AG04449 (cell line): ENCODE results near the gene ACOT7.

Source experiments
- CTCF ChIA-PET: fragments of 350-600 bp; formaldehyde crosslinking; extraction: SDS; loops from one replicate; lab custom pipeline; 2021; ENCODE audit warnings: antibody characterized with exemption; lab: Yijun Ruan, JAX
- POLR2A ChIA-PET: fragments of 400-600, 350-600 bp; formaldehyde crosslinking; extraction: SDS; loops from one replicate; lab custom pipeline; 2020; ENCODE audit warnings: antibody characterized with exemption, inconsistent platforms; lab: Yijun Ruan, JAX
- DNase-seq: peaks from one replicate; pipeline ENCODE4 v3.0.0-alpha.2; 2010; ENCODE audit warnings: low read depth, low spot score
- H3K4me3 ChIP-seq: 2 replicates; pipeline ENCODE4 v1.5.1; 2011; ENCODE audit warnings: low read depth, mild to moderate bottlenecking, control low read depth, low read length
- CTCF ChIP-seq: IDR thresholded peaks from one replicate; pipeline ENCODE4 v1.5.1; 2011; ENCODE audit warnings: mild to moderate bottlenecking, moderate library complexity, low read length, control low read depth, inconsistent platforms; ENCODE audit not compliant: insufficient read depth; ENCODE audit errors: missing control alignments

ACOT7 gene

DNA sequence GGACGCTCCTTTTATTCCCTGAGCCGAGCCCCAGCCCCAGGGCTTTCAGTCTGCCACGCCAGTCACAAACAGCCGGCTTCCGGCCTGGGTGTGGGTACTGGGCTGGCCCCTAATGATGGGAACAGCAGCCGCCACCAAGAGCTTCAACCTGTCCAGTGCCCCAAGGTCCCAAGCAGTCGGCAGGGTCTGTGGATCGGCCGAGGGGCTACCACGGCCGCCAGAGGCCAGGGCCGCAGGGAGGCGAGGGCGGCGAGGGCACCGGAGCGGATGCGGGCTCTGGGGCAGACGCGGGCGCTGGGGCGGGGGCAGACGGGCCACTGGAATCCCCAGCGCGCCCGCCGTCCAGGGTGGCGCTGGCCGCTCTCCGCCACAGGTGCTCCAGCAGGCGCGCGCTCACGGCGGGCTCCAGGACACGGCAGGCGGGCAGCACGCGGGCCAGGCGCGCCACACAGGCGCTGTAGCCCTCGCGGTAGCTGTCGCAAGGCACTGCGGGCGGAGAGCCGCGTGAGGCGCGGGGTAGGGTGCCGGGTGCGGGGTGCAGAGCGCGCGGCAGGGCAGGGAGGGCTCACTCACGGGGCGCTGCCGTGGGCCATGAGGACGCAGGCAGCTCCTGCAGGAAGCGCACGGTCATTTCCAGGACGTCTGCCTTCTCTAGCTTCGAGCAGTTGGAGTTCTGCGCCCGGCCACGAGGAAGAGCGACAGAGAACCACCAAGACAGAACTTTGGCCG, 25.3 kb upstream of the ACOT7 start:
- ChIA-PET CTCF (interaction anchor here (0.6 to 4.7 kb wide), 4 partner anchors 12 to 58 kb away, joined by 3 to 37 read pairs (median 4); no protein-coding TSS in a partner anchor), POLR2A (no interaction called here)
- H3K4me3 ChIP-seq, result no peak overlapping the region
- DNase-seq, result no peak
- no peak for TF ChIP-seq CTCF

GRCh38 chr1:6417961-6418667, 24.5 kb upstream of the ACOT7 start:
- ChIA-PET CTCF (interaction anchor here (0.6 to 4.7 kb wide), 2 partner anchors 13 to 20 kb away, joined by 3 to 37 read pairs; no protein-coding TSS in a partner anchor), POLR2A (no interaction called here)
- no peak for DNase-seq
- no peak for TF ChIP-seq CTCF
- no peak overlapping the region for H3K4me3 ChIP-seq

- ChIA-PET POLR2A (no interaction called here), CTCF (interaction anchor here (4.7 kb wide), 2 partner anchors 11 to 21 kb away, joined by 31 to 37 read pairs; no protein-coding TSS in a partner anchor)
- no peak overlapping the region for H3K4me3 ChIP-seq
- no peak for TF ChIP-seq CTCF
- no peak for DNase-seq
Measured at GRCh38 chr1:6416906-6417305, 23.3 kb upstream of the ACOT7 start.

DNA sequence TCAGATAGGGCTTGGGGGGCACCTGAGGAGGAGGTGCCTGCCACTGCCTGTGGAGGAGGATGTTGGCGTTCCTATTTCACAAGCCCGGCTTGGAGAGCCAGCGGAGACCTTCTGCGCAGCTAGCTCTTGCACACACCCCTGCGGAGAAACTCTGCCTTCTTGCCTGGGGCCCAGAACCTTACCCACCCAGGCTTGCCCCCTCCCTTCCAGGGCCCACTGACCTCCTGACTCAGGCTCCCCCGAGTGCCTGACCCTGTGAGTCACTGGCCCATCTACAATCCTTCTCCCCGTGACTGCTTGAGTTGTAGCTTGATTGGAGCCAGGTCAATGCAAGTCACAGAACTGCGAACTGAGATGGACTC, 22.7 kb upstream of the ACOT7 start:
- no peak overlapping the region for H3K4me3 ChIP-seq
- ChIA-PET POLR2A (no interaction called here), CTCF (interaction anchor here (1.4 to 4.7 kb wide), 5 partner anchors 11 to 170 kb away, joined by 6 to 37 read pairs (median 30); no protein-coding TSS in a partner anchor)
- TF ChIP-seq CTCF, result no peak
- no peak for DNase-seq

DNA sequence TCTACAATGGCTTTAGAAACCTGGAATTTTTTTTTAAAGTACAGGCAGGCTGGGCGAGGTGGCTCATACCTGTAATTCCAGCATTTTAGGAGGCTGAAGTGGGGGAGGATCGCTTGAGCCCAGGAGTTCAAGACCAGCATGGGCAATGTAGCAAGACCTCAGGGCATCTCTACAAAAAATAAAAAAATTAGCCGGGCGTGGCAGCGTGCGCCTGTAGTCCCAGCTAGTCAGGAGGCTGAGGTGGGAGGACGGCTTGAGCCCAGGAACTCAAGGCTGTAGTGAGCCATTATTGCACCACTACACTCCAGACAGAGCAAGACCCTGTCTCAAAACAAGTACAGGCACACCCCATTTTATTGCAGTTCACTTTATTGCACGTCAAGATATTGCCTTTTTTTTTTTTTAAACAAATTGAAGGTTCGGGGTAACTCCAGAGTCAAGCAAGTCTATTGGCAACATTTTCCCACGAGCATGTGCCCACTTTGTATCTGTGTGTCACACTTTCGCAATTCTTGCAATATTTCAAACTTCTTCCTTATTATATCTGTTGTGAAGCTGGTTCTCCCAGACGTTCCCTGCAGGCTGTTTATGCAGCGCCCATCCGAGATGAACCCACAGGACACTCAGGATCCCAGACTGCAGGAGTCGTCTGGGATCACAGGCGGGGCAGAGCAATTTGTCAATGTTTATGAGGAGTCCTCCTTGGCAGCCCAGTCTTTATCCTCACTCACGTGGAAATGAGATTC, 21.5 kb upstream of the ACOT7 start:
- CTCF ChIA-PET, result interaction anchor here (0.8 to 4.7 kb wide), 17 partner anchors 8 to 170 kb away, joined by 3 to 31 read pairs (median 5); no protein-coding TSS in a partner anchor
- no peak for DNase-seq
- H3K4me3 ChIP-seq, result no peak overlapping the region
- POLR2A ChIA-PET, result no interaction called here
- TF ChIP-seq CTCF, result no peak
